Measurements from ENCODE around the gene COL8A2. TPM values are rescaled to one million over a fixed set of nuclear protein-coding genes. Genes with fewer than 3 reads are reported as not detected.

COL8A2 gene
- total and polyA plus RNA-seq, 2 of the 4 experiments (the other 2 are of a cell fraction), result 0.54 to 1.1 TPM

DNA sequence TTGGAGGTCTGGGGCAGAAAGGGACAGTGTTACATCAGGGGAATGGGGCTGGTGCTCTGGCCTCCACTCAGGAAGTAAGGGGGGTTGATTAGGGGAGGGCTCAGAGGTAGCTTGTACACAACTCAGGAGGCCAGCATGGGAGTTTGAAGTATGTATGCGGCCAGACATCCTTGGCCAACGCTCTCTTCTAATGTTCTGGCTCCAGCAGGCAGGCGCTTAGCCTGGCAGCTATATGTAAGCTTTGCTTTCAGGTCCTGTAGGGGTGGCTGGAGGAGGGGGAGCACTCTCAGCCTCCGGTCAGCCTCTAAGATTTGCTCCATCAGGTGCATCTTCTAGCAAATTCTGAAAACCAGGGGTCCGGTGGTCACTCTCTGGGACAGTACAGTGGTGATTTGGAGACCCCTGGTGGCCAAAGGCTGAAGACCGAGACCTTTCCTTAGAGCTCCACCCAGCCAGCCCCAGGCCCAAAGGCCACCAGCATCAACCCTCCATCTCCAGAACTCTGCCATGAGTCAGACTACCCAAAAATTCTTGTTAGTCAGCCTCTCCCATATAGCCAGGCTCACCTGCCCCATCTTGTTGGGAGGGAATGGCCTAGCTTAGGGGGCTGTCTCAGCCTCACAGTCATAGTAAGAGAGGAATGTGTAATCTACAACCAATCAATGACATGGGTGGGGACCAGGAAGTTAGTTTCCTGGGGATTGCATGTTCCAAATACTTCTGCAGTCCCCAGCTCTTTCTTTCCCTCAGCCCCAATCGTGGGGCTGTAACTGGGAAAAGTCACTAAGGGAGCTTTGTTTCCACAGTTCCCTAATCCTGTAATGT lies 9.7 kb upstream of the COL8A2 start:
- H3K56ac ChIP-seq (ENCODE audit: extremely low read depth, insufficient read depth, low read length), result no peak overlapping the region
- peak overlapping the region; percentile 74 for H2AK9ac ChIP-seq (replicated peaks; ENCODE audit: low read depth, low read length, poor library complexity)
- peak; percentile 40 for ATAC-seq (ENCODE audit: low read depth)
- dilution Hi-C loops (cut with HindIII; ENCODE audit: low sequenced_read_pairs, unreplicated experiment), result no loop called here
- POLR2A ChIA-PET (ENCODE audit: unreplicated experiment), result no interaction called here
- no peak overlapping the region for H3K18ac ChIP-seq (ENCODE audit: low read depth, low read length)
- peak overlapping the region; percentile 44; the same call in 1 of the 2 replicates for H2BK120ac ChIP-seq (ENCODE audit: low read depth, low read length)
- peaks cover 11 to 34% of the 10 kb centered on the region in 2 experiments; a peak in 3 of 4 replicates for H3K79me1 ChIP-seq (ENCODE audit: low read depth in 1 of 2, low read length in 2 of 2)
- H4K8ac ChIP-seq (ENCODE audit: low read depth in 2 of 2, low read length in 2 of 2), result peak overlapping the region in 1 of 2 experiments; percentile 59; a peak in 1 of 4 replicates
- 0% methylated on average over 1 of the region's 7 CpGs; no CpG with 5 or more reads in 1 of the 2 experiments for WGBS, 2 experiments (ENCODE audit: extremely low coverage in 2 of 2, insufficient read length in 1 of 2)
- H3K9me1 ChIP-seq (ENCODE audit: insufficient read depth, low read length), result peaks cover 35% of the 10 kb centered on the region
- no peak overlapping the region for H3K27ac ChIP-seq (ENCODE audit: insufficient read depth, low read length)
- peak overlapping the region; percentile 85 for H3K4ac ChIP-seq (ENCODE audit: low read depth, low read length)
- no peaks in the 10 kb centered on the region for H3K27me3 ChIP-seq (ENCODE audit: control insufficient read depth, insufficient read depth, low read length)
- peak overlapping the region; percentile 57; the same call in 1 of the 2 replicates for H2BK20ac ChIP-seq (ENCODE audit: low read depth, low read length)
- intact Hi-C loops (cut with micrococcal nuclease), result loop anchor here (1.0 kb wide), 1 partner anchor 35 kb away; no protein-coding TSS in a partner anchor
- no peak overlapping the region for H3K9ac ChIP-seq (ENCODE audit: low read depth, low read length)
- H4K91ac ChIP-seq (ENCODE audit: insufficient read depth, low read depth, low read length), result no peak overlapping the region; the same call in 1 of the 2 replicates
- 0 out of 2 replicates have a peak overlapping the region, but pooled peaks have one; percentile 28 for H3K14ac ChIP-seq (replicated peaks; ENCODE audit: low read depth, low read length)
- DNase-seq, result peak; percentile 38
- H3K4me3 ChIP-seq (ENCODE audit: insufficient read depth, low read depth, low read length), result no peak overlapping the region
- peaks cover 26% of the 10 kb centered on the region for H3K4me1 ChIP-seq (ENCODE audit: control insufficient read depth, insufficient read depth, low read length)
- no peak overlapping the region for H2BK5ac ChIP-seq (ENCODE audit: low read depth, low read length, poor library complexity, severe bottlenecking)
- H3K23ac ChIP-seq (ENCODE audit: low read depth, low read length), result no peak overlapping the region
- in situ Hi-C loops (cut with MboI; ENCODE audit: low sequenced_read_pairs), result no loop called here
- TF ChIP-seq SMC3 (IDR thresholded peaks at IDR 0.05; ENCODE audit: low read depth, low read length) (peak; percentile 65), RAD21 (IDR thresholded peaks at IDR 0.05; ENCODE audit: low read length) (peak; percentile 76), RFX5 (IDR thresholded peaks at IDR 0.05; ENCODE audit: low read depth, low read length) (no peak)
- TF ChIP-seq, protein P1, sequence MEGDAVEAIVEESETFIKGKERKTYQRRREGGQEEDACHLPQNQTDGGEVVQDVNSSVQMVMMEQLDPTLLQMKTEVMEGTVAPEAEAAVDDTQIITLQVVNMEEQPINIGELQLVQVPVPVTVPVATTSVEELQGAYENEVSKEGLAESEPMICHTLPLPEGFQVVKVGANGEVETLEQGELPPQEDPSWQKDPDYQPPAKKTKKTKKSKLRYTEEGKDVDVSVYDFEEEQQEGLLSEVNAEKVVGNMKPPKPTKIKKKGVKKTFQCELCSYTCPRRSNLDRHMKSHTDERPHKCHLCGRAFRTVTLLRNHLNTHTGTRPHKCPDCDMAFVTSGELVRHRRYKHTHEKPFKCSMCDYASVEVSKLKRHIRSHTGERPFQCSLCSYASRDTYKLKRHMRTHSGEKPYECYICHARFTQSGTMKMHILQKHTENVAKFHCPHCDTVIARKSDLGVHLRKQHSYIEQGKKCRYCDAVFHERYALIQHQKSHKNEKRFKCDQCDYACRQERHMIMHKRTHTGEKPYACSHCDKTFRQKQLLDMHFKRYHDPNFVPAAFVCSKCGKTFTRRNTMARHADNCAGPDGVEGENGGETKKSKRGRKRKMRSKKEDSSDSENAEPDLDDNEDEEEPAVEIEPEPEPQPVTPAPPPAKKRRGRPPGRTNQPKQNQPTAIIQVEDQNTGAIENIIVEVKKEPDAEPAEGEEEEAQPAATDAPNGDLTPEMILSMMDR (conservative IDR thresholded peaks at IDR 0.05; ENCODE audit: low read depth, low read length), result peak; percentile 64
- BruUV-seq (replicated peaks), result no TSS peak
- no peak overlapping the region for H4K5ac ChIP-seq (ENCODE audit: low read depth, low read length)
- CTCF ChIA-PET, result interaction anchor here (0.5 to 4.7 kb wide), 17 partner anchors 12 to 202 kb away, joined by 3 to 21 read pairs (median 4); partner anchors contain the start of gene TRAPPC3
- peaks cover 17% of the 10 kb centered on the region for H3K36me3 ChIP-seq (ENCODE audit: control insufficient read depth, insufficient read depth, low read length)
- no peaks in the 10 kb centered on the region for H4K20me1 ChIP-seq (ENCODE audit: insufficient read depth, low read length)
- H3K9me3 ChIP-seq (ENCODE audit: control insufficient read depth, insufficient read depth, low read length), result no peaks in the 10 kb centered on the region
- H2AK5ac ChIP-seq (ENCODE audit: low read depth, low read length), result peak overlapping the region; percentile 74
- peak overlapping the region; percentile 70 for H2AFZ ChIP-seq (replicated peaks; ENCODE audit: low read length, poor library complexity)
- H2BK15ac ChIP-seq (ENCODE audit: low read depth, low read length), result 0 out of 3 replicates have a peak overlapping the region, but pooled peaks have one; percentile 54
- H3K4me2 ChIP-seq (ENCODE audit: low read depth, low read length), result no peak overlapping the region
